GM15510 (cell line): Measurements from ENCODE around the gene ZSWIM7.

Experiments
- POLR2A ChIP-seq: IDR thresholded peaks from 3 replicates; pipeline ENCODE4 v1.6.1; 2011; ENCODE audit warnings: borderline replicate concordance; ENCODE audit not compliant: insufficient read length; ENCODE audit errors: extremely low read depth

ZSWIM7 gene

DNA sequence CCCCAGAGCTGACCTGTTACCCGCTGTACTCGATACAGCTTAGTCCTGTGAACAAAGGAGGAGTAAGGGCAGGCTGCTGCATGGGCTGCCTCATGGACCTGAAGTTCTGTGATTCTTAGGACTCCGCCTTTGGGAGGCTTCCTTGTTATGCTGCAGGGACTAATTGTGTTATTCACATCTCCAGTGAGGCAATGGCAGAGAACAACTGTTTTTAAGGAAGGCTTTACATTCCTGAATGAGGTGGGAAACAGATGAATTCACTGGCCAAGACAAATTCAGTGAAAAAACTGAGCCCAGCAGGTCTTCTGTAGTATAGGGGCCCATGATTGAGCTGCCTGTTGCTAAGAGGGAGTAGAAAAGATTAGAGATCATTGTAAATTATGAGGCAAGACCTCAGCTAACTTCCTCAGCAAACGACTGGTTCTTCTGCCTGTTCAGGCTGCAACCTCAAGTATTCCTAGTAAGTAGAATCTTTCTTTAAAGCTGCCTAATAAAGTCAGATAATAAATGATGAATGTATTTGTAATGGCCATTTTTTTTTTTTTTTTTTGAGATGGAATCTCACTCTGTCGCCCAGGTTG, 28.3 kb downstream of the ZSWIM7 start:
- no peak for TF ChIP-seq POLR2A

DNA sequence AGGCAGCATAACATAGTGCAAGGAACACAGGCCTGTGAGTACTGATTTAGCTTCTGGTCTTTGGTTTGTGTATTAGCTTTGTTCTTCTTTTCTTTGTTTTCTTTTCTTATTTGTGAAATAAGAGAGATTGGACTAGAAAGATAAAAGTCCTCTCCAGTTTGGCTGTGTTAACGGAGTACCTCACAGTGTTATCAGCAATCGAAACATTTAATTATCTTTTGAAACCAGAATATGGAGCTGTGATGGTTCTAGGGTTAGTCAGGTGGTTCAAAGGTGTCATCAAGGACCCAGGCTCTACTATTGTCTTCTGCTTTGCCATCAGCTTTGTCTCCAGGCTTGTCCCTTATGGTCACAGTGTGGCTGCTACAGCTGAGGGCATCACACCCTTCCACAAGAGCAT, 29.0 kb downstream of the ZSWIM7 start:
- no peak for TF ChIP-seq POLR2A

DNA sequence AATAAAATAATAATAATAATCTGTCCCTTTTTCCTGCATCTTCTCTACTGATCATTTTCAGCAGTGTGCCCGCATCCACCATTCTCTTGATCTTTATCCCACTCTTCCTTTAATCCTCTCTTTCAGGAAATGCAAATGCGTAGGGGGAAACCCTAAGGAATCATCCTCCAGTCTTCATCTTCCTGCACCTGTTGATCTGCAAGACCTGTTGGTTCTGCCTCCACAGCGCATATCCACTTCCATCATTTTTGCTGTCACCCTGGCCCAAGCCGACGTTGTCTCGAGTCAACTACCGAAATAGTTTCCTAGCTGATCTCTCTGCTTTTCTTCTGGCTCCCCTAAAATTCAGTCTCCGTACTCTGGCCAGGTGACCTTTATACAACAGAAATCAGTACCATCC, 30.0 kb downstream of the ZSWIM7 start:
- no peak for TF ChIP-seq POLR2A

DNA sequence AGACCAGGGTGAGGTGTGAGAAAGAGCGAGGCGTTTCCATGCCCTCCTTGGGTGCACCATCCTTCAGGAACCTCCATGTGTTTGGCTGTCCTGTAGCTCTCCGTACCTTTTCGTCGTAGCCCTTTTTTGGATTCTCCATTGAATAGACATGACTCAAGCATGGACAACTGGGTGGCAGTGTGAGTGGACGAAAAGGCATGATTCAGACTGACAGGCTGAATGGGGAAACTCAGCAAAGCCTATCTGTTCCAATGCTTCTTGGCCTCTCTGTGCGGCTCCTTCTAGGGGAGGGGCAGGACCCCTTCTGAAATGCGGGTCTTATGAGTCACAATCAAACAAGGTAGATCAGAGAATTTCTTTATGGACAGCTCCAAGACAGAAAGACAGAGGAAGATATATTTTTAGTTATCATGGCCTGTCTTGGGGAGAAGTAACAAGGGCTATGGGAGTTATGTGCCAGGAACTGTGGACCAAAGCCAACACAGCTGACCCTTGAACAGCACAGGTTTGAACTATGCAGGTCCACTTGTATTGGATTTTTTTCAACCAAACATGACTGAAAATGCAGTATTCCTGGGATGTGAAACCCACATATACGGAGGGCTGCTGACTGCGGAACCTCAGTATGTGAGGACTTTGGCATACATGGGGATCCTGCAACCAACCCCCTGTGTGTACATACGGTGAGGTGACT, 31.7 kb downstream of the ZSWIM7 start:
- no peak for TF ChIP-seq POLR2A

DNA sequence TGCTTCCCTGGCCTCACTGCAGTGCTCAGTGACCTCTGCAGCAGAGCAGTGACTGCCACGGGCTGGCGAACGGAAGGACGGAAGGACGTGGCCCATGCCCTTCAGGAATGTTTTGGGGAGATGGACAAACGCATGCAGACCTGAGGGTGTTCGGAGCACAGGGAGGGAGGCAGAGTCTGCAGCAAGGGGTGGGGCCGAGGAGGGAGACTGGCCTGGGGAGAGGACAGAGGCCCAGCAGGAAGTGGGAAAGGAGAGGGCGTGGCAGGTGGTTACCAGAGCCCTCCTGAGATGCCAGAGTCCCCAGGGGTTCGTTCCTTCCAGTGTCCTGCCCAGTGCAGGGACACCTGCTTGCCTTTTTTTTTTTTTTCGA, 32.6 kb downstream of the ZSWIM7 start:
- TF ChIP-seq POLR2A, result no peak

DNA sequence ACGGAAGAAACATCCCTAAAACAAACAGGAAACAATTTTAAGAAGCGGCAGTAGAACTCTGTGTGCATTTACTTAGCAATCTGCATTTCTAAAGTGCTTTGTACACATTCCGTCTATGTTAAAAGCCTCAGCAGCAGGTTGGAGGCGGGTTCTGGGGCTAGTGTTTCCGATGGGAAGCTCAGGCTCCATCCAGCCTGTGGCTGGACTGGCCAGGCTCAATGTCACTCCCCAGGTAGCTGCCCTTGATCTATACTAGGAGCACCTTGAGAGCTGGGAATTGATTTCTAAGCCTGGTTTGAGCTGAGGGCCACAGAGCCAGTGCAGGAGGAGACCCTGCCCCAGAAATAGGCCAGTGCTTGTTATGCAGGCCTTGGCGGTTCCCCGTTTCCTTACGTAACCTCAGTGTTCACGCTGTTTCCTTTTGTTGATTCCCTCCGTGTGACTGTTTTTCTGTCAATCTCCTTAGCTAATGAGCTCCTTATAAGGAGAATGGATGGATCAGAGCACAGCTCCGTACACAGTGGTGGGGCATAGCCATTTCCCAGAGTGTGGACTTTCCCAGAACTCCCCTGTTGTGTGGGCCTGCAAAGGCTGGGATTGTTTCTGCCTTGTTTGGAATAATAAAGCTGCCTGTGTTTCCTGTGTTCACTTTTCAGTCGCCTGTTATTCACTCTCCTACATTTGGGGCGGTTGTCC, 33.2 kb downstream of the ZSWIM7 start:
- no peak for TF ChIP-seq POLR2A

DNA sequence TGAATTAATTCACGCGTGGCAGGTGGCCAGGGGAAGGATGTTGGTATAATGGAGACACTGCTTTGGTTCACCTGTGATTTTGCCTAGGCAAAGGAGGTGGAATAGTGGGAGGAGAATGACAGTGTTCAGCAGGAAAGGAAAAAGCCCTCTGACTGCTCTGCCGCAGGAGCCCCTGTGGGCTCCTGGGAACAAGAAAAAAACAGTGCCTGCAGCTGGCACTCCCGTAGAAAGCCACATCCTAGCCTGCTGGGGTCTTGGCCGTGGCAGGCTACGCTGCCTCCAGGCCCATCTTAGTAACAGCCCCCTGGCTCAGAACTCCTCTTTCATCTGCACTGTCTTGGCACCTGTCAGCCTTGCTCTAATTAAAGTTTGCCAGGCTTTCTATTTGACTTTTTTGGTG, 34.0 kb downstream of the ZSWIM7 start:
- TF ChIP-seq POLR2A, result no peak

DNA sequence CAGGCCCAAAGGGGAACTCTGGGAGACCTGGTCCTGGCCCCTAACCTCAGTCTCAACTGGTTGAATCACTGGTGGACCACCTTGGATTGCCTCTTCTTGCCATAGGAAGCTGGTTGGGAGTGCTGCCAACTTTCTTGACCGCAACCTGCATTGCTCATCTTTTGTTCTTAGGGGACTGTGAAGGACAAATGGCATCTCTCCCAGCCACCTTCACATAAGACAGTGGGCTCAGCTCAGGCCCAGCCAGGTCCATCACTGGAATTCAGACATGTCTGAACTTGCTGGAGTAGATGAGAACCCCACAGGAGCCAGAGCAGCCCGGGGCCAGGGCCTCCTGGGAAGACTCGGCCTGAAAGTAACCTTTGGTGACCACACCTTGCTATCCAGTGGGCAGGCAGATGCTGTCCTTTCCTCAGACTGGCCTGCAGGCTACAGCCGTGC, 35.8 kb downstream of the ZSWIM7 start:
- TF ChIP-seq POLR2A, result no peak

DNA sequence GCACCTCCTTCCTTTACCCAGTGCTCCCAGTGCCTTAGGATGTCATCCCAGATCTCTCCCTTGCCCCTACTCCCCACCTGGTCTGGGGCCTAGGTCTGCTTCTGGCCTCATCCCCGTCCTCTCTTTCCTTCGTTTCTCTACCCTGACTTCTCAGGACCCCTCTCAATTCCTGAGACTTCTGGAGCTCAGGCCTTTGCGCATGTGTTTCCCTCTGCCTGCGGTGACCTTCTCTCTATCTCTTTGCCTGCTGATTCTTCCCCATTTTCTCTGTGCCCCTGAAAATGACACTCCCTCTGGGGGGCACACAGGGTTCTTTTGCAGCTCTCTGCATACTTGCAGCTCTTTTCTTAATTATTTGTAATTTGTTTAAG, 41.0 kb downstream of the ZSWIM7 start:
- no peak for TF ChIP-seq POLR2A

DNA sequence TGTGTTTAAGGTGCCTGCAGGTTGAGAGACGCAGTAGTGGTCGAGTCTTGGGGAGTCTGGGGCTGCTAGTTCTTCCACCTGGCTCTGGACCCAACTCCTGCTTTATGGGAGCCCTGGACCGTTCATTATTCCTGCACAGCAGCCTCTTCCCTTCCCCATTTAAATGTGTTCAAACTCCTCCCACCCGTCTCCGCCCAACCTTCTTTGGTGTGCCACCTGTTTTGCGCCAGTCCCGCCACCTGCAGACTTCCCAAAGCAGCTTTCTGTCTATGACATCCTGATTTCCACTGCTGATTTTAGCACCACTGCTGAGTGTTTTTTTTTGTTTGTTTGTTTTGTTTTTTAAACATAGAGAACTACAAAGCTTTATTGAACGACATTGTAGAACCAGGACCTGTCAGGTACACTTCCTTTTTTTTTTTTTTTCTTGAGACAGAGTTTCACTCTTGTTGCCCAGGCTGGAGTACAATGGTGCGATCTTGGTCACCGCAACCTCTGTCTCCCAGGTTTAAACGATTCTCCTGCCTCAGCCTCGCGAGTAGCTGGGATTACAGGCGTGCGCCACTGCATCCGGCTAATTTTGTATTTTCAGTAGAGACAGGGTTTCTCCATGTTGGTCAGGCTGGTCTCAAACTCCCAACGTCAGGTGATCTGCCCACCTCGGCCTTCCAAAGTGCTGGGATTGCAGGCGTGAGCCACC, 41.7 kb downstream of the ZSWIM7 start:
- no peak for TF ChIP-seq POLR2A

DNA sequence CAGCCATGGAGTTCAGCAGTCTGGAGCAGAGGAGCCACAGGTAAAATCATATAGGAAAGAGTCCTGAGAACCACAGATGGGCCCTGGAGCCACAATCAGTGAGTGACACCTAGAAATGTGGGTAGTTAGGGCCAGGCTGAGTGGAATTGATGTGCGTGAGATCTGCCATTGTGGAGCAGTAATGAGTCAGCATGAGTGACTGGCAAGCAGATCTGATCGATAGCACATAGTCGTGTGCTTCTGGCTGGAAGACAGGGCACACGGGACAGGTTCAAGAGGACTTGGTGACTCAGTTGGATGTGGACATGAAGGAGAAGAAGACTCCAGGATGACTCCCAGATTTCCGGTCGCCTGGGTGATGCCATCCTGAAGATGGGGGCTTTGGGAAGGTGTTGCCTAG, 42.3 kb downstream of the ZSWIM7 start:
- no peak for TF ChIP-seq POLR2A

DNA sequence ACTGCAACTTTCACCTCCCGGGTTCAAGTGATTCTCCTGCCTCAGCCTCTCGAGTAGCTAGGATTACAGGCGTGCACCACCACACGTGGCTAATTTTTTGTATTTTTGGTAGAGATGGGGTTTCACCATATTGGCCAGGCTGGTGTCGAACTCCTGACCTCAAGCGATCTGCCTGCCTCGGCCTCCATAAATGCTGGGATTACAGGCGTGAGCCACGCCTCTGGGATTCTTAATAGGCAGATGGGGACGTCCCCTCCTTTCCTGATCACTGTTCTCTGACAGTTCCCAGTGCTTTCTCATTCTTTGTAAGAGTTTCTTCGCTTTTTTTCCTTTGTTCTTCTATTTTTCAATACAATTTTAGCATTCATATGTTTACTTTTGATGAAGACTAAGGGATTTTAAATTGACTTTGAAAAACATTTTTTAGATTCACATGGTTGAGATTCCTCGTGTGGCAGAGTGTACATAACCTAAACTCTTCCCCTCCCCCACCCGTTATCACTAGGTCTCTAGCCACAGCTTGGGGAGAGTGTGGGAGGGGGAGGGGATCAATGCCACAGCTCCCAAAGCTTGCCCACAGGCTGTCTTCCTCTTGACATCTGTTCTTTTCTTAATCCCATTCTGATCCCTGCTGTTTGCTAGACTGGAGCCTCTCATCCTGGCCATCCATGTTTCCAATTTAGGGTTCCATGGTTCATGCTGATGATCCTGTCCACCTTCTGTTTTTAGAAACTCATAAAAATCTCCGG, 43.5 kb downstream of the ZSWIM7 start:
- no peak for TF ChIP-seq POLR2A

DNA sequence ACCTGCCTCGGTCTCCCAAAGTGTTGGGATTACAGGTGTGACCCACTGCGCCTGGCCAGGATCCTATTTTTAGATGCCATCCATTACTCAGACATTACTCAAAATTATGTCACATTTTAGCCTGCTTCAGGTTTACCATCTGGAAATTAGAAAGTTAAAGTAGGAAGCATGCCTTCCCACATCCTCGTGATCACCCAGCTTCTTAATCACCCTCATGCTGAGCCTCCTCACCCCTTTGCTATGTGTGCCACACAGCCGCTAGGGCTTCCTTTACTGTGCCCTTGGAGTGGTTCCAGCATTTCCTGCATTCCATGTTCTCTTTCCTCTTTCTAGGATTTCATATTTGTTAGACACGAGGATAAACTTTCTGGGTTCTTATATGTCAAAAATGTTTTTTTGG, 45.3 kb downstream of the ZSWIM7 start:
- no peak for TF ChIP-seq POLR2A

DNA sequence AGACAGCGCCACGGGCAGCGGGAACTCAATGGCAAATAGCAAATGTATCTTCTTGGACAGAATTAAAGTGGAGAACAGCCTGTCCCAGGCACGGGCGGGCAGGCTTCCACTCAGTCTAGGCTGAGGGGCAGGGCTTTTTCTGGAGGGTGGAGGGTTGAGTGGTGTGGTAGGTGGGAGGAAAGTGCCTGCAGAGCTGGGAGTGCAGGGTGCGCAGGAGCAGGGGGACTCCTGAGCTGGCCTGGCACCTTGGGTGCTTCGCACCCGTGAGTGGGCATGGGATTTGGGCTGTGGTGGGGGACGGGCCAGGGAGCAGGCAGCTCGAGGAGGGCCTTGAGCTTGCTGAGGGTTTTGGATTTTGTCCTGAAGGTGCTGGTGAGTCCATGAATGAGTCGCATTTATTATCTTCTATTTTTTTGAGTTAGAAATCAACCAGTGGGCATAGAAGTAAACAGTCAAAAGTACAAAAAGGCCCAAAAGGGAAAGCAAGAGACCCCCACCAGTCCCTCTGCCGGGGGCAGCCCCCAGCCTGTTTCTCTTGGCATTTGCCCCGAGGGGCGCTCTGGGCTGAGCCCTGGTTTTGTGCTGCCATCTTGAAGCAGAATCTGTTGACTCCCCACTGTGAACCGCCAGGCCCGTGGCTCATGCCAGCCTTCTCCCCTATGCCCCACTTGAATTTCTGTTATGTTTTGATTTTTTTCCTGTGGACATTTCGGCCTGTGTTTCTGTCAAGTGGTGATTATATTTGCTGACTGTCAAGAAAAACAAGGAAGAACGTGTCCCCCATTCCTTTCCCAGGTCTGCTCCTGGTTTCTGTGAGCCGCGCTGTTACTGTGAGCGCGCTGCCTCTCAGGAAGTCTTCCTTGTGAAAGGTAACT, 46.4 kb downstream of the ZSWIM7 start:
- TF ChIP-seq POLR2A, result no peak
